ENCODE results near the gene CLCN7.
"Not testable (repeated sequence)": the region's sequence is repeated elsewhere in the genome, so short reads cannot be mapped to it uniquely, and the experiment has no call there.

The CLCN7 gene

GRCh38 chr16:1471569-1472194, 3.1 kb downstream of the CLCN7 start:
- Histone ChIP-seq H3K9me3 (ENCODE audit: control insufficient read depth, low read length) (no peaks in the 10 kb centered on the region), H3K4me3 (ENCODE audit: insufficient read depth, low read depth, low read length) (no peak overlapping the region), H3K27ac (ENCODE audit: insufficient read depth, low read depth, low read length, poor library complexity, severe bottlenecking) (no peak overlapping the region), H3K27me3 (ENCODE audit: control insufficient read depth, insufficient read depth, low read length, poor library complexity, severe bottlenecking) (no peaks in the 10 kb centered on the region), H3K4me1 (ENCODE audit: control insufficient read depth, insufficient read depth, low read length) (no peaks in the 10 kb centered on the region), H3K36me3 (ENCODE audit: control insufficient read depth, insufficient read depth, low read length) (no peaks in the 10 kb centered on the region)
- WGBS, 2 experiments, result 93 to 95% methylated on average over 26 of the region's 26 CpGs

GRCh38 chr16:1470481-1471251, 4.2 kb downstream of the CLCN7 start:
- Histone ChIP-seq H3K4me1 (ENCODE audit: control insufficient read depth, insufficient read depth, low read length) (no peaks in the 10 kb centered on the region), H3K27me3 (ENCODE audit: control insufficient read depth, insufficient read depth, low read length, poor library complexity, severe bottlenecking) (no peaks in the 10 kb centered on the region), H3K36me3 (ENCODE audit: control insufficient read depth, insufficient read depth, low read length) (no peaks in the 10 kb centered on the region), H3K27ac (ENCODE audit: insufficient read depth, low read depth, low read length, poor library complexity, severe bottlenecking) (no peak overlapping the region), H3K9me3 (ENCODE audit: control insufficient read depth, low read length) (no peaks in the 10 kb centered on the region), H3K4me3 (ENCODE audit: insufficient read depth, low read depth, low read length) (no peak overlapping the region)
- 89 to 91% methylated on average over 14 of the region's 14 CpGs for WGBS, 2 experiments

GRCh38 chr16:1469693-1470201, 5.1 kb downstream of the CLCN7 start:
- no peaks in the 10 kb centered on the region for H3K4me1 ChIP-seq (ENCODE audit: control insufficient read depth, insufficient read depth, low read length)
- 89 to 90% methylated on average over 20 of the region's 20 CpGs for WGBS, 2 experiments
- H3K4me3 ChIP-seq (ENCODE audit: insufficient read depth, low read depth, low read length), result no peak overlapping the region
- H3K36me3 ChIP-seq (ENCODE audit: control insufficient read depth, insufficient read depth, low read length), result no peaks in the 10 kb centered on the region
- no peaks in the 10 kb centered on the region for H3K27me3 ChIP-seq (ENCODE audit: control insufficient read depth, insufficient read depth, low read length, poor library complexity, severe bottlenecking)
- no peaks in the 10 kb centered on the region for H3K9me3 ChIP-seq (ENCODE audit: control insufficient read depth, low read length)
- no peak overlapping the region for H3K27ac ChIP-seq (ENCODE audit: insufficient read depth, low read depth, low read length, poor library complexity, severe bottlenecking)

GRCh38 chr16:1469141-1469540, 5.7 kb downstream of the CLCN7 start:
- not testable (repeated sequence) for H3K27me3 ChIP-seq (ENCODE audit: control insufficient read depth, insufficient read depth, low read length, poor library complexity, severe bottlenecking); H3K9me3 ChIP-seq (ENCODE audit: control insufficient read depth, low read length); H3K36me3 ChIP-seq (ENCODE audit: control insufficient read depth, insufficient read depth, low read length); H3K4me1 ChIP-seq (ENCODE audit: control insufficient read depth, insufficient read depth, low read length); H3K4me3 ChIP-seq (ENCODE audit: insufficient read depth, low read depth, low read length); H3K27ac ChIP-seq (ENCODE audit: insufficient read depth, low read depth, low read length, poor library complexity, severe bottlenecking)
- 84 to 86% methylated on average over 4 to 5 of the region's 5 CpGs for WGBS, 2 experiments

- Histone ChIP-seq H3K36me3 (ENCODE audit: control insufficient read depth, insufficient read depth, low read length) (no peaks in the 10 kb centered on the region), H3K27me3 (ENCODE audit: control insufficient read depth, insufficient read depth, low read length, poor library complexity, severe bottlenecking) (no peaks in the 10 kb centered on the region), H3K4me3 (ENCODE audit: insufficient read depth, low read depth, low read length) (no peak overlapping the region), H3K27ac (ENCODE audit: insufficient read depth, low read depth, low read length, poor library complexity, severe bottlenecking) (no peak overlapping the region), H3K9me3 (ENCODE audit: control insufficient read depth, low read length) (no peaks in the 10 kb centered on the region), H3K4me1 (ENCODE audit: control insufficient read depth, insufficient read depth, low read length) (no peaks in the 10 kb centered on the region)
- 93 to 95% methylated on average over 22 of the region's 22 CpGs for WGBS, 2 experiments
These were observed 6.4 kb downstream of the CLCN7 start for GRCh38 chr16:1468426-1468810.

- H3K36me3 ChIP-seq (ENCODE audit: control insufficient read depth, insufficient read depth, low read length), result no peaks in the 10 kb centered on the region
- no peak overlapping the region for H3K4me3 ChIP-seq (ENCODE audit: insufficient read depth, low read depth, low read length)
- no peak overlapping the region for H3K27ac ChIP-seq (ENCODE audit: insufficient read depth, low read depth, low read length, poor library complexity, severe bottlenecking)
- 93 to 95% methylated on average over 14 of the region's 14 CpGs for WGBS, 2 experiments
- no peaks in the 10 kb centered on the region for H3K4me1 ChIP-seq (ENCODE audit: control insufficient read depth, insufficient read depth, low read length)
- H3K27me3 ChIP-seq (ENCODE audit: control insufficient read depth, insufficient read depth, low read length, poor library complexity, severe bottlenecking), result no peaks in the 10 kb centered on the region
- H3K9me3 ChIP-seq (ENCODE audit: control insufficient read depth, low read length), result no peaks in the 10 kb centered on the region
These were observed 7.8 kb downstream of the CLCN7 start for GRCh38 chr16:1466968-1467521.

- H3K36me3 ChIP-seq (ENCODE audit: control insufficient read depth, insufficient read depth, low read length), result no peaks in the 10 kb centered on the region
- no peak overlapping the region for H3K27ac ChIP-seq (ENCODE audit: insufficient read depth, low read depth, low read length, poor library complexity, severe bottlenecking)
- no peak overlapping the region for H3K4me3 ChIP-seq (ENCODE audit: insufficient read depth, low read depth, low read length)
- 93 to 94% methylated on average over 24 of the region's 24 CpGs for WGBS, 2 experiments
- H3K9me3 ChIP-seq (ENCODE audit: control insufficient read depth, low read length), result no peaks in the 10 kb centered on the region
- H3K27me3 ChIP-seq (ENCODE audit: control insufficient read depth, insufficient read depth, low read length, poor library complexity, severe bottlenecking), result no peaks in the 10 kb centered on the region
- H3K4me1 ChIP-seq (ENCODE audit: control insufficient read depth, insufficient read depth, low read length), result no peaks in the 10 kb centered on the region
These were observed 8.8 kb downstream of the CLCN7 start for GRCh38 chr16:1466054-1466453.

- Histone ChIP-seq H3K27ac (ENCODE audit: insufficient read depth, low read depth, low read length, poor library complexity, severe bottlenecking) (no peak overlapping the region), H3K27me3 (ENCODE audit: control insufficient read depth, insufficient read depth, low read length, poor library complexity, severe bottlenecking) (no peaks in the 10 kb centered on the region), H3K36me3 (ENCODE audit: control insufficient read depth, insufficient read depth, low read length) (no peaks in the 10 kb centered on the region), H3K4me1 (ENCODE audit: control insufficient read depth, insufficient read depth, low read length) (no peaks in the 10 kb centered on the region), H3K4me3 (ENCODE audit: insufficient read depth, low read depth, low read length) (no peak overlapping the region), H3K9me3 (ENCODE audit: control insufficient read depth, low read length) (no peaks in the 10 kb centered on the region)
- WGBS, 2 experiments, result 93 to 95% methylated on average over 13 of the region's 13 CpGs
These were observed 9.3 kb downstream of the CLCN7 start for GRCh38 chr16:1465567-1465915.

GRCh38 chr16:1464894-1465566, 9.8 kb downstream of the CLCN7 start:
- H3K27ac ChIP-seq (ENCODE audit: insufficient read depth, low read depth, low read length, poor library complexity, severe bottlenecking), result no peak overlapping the region
- H3K4me1 ChIP-seq (ENCODE audit: control insufficient read depth, insufficient read depth, low read length), result no peaks in the 10 kb centered on the region
- no peaks in the 10 kb centered on the region for H3K9me3 ChIP-seq (ENCODE audit: control insufficient read depth, low read length)
- 92 to 93% methylated on average over 33 of the region's 33 CpGs for WGBS, 2 experiments
- no peaks in the 10 kb centered on the region for H3K27me3 ChIP-seq (ENCODE audit: control insufficient read depth, insufficient read depth, low read length, poor library complexity, severe bottlenecking)
- H3K36me3 ChIP-seq (ENCODE audit: control insufficient read depth, insufficient read depth, low read length), result no peaks in the 10 kb centered on the region
- H3K4me3 ChIP-seq (ENCODE audit: insufficient read depth, low read depth, low read length), result no peak overlapping the region
